CD4-positive, alpha-beta T cell treated with Interleukin-17A for 1 hour (primary cell): Measurements from ENCODE around the gene MN1.
A peak's percentile ranks its signal among the peaks of the same experiment; 100 is the strongest.

ENCODE experiments used
- DNase-seq: peaks from one replicate; pipeline ENCODE4 v3.0.0-alpha.2; 2020

MN1 gene

DNA sequence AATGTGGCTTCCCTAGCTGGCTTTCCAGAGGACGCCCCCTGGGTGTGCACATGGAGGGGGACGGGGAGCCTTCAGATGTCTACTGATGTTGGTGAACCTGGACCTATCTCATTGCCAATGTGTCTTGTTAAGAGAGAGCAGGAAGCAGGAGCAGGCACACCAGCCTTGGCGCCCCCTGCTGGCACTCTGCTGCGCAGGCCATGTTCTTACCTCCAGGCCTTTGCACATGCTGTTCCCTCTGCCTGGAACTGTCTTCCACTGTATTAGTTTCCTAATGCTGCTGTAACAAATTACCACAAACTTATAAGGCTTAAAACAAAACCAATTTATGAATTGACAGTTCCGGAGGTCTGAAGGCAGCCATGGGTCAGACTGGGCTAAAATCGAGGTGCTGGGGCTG is 23.6 kb upstream of the MN1 start:
- no peak for DNase-seq

DNA sequence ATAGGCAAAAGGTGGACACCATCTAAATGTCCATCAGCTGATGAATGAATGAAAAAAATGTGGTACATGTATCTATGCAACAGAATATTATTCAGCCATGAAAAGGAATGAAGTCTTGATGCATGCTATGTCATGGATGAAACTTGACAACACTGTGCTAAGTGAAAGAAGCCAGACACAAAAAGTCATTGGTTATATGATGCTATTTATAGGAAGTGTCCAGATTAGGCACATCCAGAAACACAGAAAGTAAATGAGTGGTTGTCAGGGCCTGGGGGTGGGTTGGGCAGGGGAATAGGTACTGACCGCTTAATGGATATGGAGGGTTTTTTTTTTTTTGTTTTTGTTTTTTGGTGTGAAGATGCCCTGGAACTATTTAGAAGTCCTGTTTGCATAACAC is 21.7 kb upstream of the MN1 start:
- no peak for DNase-seq

DNA sequence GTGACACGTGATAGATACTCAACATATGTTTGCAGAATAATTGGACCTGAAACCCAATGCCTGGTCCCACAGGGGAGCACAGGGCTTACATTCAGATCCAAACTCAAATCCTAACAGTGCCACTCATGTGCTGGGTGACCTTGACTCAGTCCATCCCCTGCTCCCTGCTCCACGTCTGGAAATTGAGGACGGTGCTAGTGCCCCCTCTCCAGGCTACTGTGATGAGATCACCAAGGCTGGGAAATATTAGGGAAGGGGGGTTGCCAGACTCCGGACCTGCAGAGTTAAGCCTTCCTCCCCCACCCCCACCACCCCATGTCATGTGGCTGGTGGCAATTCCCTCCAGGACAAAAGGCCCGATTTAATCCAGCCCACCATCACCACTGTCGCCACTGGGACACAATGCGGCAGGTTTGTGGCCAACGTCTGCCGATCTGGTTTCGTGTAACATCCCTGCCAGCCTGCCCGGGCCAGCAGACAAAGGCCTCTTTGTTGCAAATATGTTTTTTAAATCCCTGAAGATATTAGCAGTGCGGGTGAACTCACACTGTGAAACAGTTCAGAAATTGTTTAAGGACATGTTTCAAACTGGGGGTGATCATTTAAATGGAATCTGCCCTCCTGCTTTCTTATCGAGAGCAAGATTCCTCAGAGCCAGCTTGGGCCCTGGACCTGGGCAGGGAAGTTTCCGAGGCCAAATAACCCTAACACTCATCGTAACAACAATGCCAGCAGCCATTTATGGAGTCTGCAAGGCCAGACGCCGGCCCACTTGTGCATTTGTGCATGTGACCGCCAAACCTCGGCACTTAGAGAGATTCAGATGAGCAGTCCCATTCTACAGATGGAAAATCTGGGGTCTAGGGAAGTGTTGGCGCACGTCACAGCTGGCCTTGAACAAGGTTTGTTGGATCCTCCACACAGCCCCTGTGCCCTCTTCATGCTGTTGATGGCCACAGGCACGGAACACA is 19.6 kb upstream of the MN1 start:
- DNase-seq: no peak

DNA sequence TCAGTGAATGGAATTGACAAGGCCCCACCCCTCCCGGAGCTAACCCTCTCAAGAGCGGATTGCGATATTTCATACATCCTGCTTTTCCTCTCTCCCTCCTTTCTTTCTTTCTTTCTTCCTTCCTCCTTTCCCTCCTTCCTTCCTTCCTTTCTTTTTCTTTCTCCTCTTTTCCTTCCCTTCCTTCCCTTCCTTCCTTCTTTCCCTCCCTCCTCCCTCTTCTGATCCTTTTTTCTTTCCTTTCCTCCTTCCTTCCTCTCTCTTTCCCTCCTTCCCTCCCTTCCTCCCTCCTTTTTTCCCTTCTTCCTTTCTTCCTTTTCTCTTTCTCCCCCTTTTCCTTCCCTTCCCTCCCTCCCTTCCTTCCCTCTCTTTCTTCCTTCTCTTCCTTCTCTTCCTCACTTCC is 15.0 kb upstream of the MN1 start:
- no peak for DNase-seq

DNA sequence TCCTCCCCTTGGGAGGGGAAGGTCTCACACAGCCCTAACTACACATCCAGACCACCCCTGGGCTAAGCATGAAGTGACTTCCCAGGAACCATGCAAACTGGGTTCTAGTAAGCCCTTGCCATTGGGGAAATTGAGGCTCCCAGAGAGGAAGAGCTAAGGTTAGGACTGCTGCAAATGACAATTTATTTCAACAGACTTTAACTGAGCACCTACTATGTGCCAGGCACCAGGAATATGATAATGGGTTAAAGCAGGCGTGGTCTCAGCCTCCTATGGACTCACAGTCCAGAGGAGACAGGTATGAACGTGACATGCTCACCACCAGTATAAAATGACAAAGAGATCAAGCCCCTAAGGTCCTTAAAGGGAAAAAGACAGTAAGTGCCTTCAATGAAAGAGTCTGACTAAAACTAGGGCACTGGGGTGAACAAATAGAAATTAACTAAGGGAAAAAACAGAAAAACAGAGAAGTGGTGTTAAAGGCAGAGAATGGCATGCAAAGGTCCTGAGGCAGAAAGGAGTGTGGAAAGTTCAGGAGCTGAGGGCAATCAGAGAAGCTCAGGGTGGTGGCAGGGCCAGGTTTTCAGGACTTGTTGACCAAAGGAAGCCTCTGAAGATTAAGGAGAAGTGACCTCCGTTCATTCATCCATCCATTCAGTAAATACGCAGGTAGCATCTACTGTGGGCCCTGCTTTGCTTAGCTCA is 14.4 kb upstream of the MN1 start:
- no peak for DNase-seq

DNA sequence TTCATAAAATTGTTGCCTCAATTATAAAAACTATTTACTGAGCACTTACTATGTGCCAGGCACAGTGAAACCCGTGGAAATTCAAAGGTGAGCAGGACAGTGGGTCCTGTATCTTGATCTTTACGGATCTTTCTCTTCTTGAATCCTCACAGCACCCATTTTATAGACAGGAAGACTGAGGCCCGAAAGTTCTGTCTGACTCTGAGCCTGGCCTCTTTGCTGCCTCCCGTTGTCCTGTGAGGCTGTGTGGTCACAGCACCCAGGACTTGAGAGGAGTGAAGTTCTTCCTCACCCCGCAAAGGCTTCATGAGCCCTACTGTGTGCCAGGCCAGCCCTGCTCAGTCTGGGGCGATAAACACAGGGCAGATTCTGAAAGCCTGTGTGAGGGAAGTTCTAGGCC is 13.4 kb upstream of the MN1 start:
- DNase-seq: no peak

DNA sequence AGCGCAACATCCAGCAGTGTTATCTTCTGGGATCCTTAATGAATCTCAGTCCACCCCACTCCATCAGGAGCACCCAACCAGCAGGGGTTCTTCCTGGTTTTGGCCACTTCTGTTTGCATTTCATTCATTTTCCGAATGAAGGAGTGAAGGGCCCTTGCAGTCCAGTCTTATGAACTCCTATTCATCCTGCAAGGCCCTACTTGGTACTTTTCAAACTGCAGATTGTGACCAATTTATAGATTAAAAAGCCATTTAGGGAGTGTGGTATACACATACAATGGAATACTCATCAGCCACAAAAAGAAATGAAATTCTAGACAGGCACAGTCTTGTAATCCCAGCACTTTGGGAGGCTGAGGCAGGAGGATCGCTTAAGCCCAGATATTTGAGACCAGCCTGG is 10.2 kb upstream of the MN1 start:
- no peak for DNase-seq

DNA sequence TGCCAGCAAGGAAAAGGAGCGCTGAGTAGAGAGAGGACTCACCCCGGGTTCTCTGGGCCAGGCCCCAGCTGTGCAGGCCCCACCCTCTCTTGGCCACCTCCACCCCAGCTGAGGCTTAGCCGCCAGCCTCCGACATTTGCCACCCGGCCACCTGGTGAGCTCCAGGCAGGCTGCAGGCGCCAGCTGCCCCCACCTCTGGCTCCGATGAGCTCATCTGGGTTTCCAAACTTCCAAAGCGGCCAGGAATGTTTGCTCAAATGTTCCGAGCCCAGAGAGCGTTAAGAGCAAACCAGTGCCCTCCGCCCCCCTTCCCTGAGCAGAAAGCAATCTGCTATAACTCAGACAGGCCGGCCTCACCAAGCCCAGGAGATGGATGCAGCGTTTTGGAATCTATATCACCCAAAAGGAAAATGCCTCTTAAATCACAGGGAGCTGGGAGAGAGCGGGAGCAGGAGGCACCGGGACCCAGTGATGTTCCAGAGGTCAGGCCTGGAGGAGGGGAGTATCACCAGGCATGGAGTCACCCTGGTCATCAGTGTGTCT is 9.1 kb upstream of the MN1 start:
- no peak for DNase-seq

DNA sequence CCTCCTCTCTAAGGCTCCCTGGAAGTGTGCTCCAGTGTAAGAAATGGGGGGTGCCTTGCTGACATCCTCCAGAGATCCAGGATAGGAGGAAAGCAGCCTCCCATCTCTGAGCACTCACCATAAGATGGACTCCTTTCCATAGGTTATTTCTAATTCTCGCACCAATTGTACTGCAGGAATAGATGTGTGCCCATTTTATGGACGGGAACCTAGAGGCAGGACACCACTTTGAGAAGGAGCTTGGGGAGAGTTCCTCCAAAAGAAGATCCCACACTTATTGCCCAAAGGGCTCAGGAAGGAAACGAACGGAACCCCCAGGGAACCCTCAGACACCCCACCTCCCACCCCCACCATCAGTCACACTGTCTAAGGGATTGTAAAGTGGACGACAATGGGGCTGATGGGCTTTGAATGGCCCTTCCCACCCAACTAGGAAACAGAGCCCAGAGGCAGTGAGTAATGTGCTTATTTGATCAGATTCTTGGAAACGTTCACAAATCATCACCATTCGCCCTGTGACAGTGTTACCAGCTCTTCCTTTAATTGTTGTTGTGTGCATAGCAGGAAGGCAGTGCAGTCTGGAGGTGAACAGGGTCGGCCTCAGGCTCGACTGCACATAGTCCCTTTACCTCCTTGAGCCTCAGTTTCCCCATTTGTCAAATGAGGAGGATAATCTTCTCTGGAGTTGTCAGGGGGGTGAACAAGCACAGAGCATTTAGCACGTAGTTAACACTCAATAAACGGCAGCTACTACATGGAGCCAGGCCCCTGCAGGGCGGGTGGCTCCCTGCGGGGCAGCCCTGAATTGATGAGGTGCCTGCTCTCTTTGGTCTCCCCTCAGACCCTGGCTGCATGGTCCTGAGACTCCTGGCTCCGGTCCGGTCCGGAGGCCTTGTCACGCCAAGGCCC is 8.4 kb upstream of the MN1 start:
- no peak for DNase-seq

DNA sequence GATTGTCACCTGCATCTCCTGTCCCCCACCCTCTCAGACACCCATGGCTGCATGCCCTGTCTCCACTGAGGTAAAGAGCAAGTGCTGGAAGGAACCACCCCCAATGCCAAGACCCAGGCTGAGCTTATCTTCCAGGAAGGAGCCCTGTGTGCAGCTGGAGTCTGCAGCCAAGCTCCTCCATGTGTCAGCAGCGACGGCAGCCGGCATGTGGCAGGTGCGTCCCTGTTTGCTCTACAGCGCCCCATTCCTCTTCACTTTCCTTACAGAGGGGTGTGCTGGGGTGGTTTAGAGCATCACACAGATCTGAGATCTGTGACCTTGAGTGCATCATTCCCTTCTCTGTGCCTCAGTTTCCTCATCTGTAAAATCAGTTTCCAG is 7.7 kb upstream of the MN1 start:
- no peak for DNase-seq

DNA sequence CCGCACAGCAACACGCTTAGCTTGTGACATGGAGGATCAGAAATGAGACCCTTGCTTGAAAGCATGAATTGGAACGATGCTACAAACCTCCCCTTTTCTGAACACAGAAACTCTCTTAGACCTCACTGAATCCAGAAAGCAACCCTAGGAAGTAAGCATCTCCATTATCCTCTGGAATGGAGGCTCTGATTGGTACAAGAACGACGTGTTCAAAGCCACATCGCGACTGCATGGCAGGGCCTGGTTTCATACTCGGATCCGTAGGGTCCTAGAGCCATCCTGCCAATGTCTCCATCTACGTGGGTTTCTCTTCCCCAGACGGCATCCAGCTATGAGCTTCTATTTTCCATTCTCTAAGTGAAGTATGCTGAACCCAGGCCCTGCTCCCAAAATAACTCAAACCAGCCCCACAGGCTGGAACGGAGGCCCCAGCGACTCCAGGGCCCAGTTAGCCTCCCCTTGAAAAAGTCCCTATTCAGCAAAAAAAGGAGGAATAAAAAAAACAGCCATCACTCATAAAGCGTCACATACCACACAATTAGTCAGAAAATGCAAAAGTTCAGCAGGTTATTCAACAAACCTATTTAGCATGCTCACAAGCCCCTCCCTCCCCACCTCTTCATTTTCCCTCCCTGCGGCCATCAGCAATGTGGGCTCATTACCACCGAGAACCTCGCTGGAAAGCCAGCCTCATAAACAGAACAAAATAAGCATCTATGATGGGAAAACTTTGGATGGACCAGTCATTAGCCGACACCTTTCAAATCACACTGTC is 7.1 kb upstream of the MN1 start:
- DNase-seq: no peak

DNA sequence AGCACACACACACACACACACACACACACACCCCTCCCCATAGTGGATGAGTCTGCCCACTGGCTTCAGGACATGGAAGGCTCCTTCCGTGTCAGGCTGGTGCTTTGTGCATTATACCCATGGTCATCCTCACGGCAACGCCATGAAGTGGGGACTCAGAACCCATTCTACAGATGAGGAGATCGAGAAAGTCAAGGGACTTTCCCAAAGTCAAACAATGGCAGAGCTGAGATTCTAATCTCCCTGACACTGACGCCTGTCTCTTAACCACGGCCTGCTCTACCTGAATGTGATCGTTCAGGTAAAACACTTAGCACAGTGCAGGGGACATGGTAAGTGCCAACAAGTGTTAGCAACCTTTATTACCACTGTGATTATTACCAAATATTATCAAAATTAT is 4.3 kb upstream of the MN1 start:
- DNase-seq: no peak

DNA sequence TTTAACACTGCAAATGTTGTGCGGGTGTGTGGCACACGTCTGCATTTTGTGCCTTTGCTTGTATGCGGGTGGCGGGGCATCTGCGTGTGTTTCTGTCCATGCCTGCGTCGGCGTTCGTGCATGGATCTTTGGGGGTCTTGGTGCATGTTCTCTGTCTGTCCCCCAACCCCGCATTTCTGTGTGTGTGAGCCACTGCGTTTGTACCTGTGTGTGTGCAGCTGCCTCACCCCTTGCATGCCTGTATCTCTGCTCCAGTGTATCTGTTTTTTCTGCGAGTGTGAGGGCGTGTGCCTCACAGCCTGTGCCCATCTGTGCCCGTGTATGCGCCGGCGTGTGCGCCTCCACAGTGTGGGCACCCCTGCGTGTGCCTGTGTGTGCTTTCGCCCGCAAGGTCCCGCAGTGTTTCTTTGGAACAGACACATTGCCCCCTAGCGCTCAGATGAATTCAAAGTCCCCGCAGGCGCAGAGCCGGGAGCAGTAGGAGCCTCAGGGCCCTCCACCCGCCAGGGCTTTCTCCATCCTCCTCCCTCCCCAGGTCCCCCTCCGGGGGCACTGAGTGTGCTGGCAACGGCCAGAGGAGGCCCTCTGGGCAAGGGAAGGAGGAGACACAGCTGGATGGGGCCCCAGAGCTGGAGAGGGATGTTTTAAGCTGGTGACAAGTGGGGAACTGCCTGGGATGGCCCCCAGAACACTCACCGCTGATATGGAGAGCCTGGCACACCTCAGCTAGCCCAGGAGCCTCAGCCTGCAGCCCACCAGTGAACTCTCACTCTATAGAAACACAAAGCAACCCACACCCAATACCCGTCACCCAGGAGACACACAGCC is 3.1 kb upstream of the MN1 start:
- DNase-seq: peak; percentile 59

DNA sequence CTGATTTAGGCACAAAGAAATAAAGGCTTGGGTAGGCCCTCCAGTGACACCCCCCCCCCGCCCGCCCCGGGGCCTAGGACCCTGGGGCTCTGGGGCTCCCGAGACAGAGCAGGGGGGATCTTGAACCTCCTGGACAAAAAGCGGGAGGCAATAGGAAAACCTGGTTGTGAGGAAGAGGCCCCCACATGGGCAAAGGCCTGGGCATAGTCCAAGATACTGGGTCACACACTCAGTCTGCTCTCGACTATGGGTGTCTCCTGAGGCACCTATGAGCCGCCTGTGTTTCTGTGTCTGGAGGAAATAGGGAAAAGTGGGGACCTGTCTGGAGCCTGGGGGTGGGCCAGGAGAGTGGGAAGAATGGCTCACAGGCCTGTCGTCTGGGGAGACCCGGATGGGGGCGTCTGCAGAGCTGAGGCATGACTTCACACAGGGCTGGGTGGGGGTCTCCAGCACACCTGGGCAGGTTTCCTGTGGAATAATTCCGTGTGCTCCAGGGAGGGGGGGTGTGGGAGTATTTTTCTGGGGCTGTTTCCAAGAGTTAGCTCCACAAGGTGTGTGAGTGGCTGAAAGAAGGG is 2.4 kb upstream of the MN1 start:
- no peak for DNase-seq

DNA sequence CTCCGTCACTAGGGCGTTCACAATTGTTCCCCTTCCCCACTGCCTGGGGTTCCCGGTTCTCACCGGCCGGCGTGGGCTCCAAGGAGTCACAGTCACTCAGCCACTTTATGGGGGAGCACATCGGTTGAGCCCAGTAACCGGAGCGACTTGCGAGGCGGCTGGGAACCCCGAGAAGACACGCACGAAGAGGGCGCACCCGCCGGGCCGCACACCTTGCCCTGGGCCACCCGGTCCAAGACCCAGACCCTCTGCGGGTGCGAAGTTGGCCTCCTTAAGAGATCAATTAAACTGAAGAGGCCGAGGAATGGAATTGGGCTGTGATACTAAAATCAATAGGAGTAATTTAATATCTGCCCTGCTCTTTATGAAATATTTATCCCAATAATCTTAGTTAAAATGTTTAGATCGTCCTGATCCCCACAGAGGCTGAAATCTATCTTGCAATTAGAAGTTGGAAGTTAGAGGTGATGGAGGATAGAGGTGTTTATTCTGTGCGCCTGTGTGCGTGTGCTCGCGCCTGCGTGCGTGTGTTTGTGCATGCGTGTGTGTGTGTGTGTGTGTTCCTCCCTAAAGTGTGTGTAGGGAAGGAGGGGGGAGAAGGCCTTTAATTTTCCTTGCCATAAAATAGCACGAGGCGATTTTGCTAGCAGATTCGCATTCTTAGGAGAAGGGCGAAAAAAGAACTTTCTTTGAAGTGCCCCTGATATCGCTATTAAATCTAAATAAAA is 954 bp upstream of the MN1 start:
- peak; percentile 5 for DNase-seq

DNA sequence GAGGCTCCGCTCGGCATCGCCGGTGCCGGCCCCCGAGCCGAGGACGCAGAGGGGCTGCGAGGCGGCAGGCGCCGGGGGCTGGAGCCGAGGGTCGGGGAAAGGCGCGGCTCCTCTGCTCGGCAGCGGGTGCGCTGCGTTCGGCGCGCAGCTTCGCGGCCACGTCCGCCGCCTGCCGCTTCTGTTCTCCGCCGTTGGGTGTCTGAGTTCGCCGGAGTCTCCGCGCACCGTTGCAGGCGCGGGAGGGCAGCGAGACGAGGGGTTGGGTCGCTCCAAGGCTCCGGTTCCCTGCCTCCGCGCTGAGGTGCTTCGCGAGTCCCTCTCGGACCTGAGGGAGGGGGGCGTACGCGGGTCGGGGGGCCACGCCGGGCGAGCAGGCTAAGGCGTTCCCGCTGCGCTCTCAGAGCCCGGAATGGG is 347 bp downstream of the MN1 start:
- peak; percentile 25 for DNase-seq

DNA sequence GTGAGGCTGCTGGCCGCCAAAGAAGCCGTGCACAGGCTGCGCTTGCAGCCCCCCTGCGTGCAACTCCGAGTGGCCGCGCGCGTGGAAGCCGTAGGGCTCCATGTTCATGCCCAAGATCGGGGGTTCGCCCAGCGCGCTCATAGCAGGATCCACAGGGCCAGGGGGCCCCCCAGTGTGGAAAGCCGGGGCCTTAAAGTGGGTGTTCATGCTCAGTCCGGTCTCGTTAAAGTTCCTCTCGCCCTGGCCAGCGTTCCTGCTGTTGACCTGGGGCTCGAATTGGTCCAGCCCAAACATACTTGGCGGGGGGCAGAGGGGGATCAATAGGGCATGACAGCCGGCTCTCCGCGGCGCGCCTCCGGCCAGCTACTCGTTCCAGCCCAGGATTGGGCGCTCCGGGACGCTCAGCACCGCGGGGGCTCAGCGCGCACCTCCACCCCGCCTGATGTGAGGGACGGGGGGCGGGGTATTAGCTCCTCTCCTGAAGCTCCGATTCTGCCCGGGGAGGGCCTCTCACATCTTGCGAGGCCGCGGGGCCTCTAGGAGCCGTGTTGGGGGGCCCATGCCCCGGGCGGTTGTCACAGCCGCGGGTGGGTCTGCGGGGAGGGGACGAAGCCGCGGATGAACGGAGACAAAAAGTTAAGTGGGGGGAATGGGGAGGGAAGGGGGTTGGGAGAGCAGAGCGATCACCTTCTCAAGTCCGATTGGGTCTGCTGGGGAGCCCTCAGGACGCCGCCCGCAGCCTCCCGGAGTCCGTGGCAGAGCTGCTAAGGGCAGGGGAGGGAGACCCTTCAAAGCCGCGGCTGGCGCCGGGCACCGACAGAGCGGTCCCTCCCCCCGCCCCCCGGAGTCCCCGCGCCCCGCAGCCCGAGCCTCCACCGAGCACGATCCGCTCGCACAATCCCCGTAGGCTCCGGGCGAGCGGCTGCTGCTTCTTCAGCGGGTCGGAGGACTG is 1.0 kb downstream of the MN1 start:
- no peak for DNase-seq

DNA sequence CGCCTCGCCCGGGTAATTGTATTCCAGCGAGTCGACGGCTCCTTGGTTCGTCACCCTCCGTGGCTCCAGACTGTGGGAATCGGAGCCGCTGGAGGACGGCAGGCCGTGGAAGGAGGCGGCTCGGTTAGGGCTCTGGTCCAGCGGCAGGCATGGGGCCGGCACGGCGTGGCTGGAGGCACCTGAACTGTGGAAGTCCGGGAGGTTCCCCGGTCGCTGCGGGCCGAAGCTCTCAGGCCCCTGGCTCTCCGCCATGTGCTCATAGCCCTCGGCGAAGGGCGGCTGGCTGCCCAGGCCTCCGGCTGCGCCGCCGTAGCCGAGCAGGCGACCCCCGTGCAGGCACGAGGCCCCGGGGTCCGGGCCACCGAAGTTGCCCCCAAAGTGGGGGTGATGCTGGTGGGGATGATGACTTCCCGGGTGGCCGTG is 1.7 kb downstream of the MN1 start:
- no peak for DNase-seq
